Keratinocyte (primary cell): Measurements from ENCODE around the gene PALB2. TPM values are rescaled to one million over a fixed set of nuclear protein-coding genes. Genes with fewer than 3 reads are reported as not detected.

Source experiments
- DNase-seq: peaks from one replicate; pipeline ENCODE4 v3.0.0-alpha.2; 2011; ENCODE audit warnings: low read depth, missing footprints, low spot score
- FAIRE-seq: peaks from 2 replicates; lab custom pipeline; 2011; peaks lifted over from hg19 to GRCh38; lab: Jason Lieb, UNC
- H2AFZ ChIP-seq: 2 replicates; pipeline ENCODE4 v1.6.0; 2012; ENCODE audit warnings: low read length, control low read depth, inconsistent platforms; ENCODE audit not compliant: control insufficient read depth
- H3K27ac ChIP-seq: 2 replicates; pipeline ENCODE4 v1.5.1; 2011; ENCODE audit warnings: low read length; ENCODE audit not compliant: control insufficient read depth, insufficient read depth
- H3K27me3 ChIP-seq: 3 replicates; pipeline ENCODE4 v1.6.0; 2011; ENCODE audit warnings: low read length; ENCODE audit not compliant: control insufficient read depth, insufficient read depth; ENCODE audit errors: extremely low read depth
- H3K36me3 ChIP-seq, 2 experiments: 2 replicates in 1 of 2; 3 replicates in 1 of 2; pipeline ENCODE4 v1.5.1; 2011; ENCODE audit warnings: low read length in 2 of 2, mild to moderate bottlenecking in 1 of 2; ENCODE audit not compliant: control insufficient read depth in 2 of 2, insufficient read depth in 2 of 2; ENCODE audit errors: extremely low read depth in 1 of 2
- H3K4me1 ChIP-seq: 3 replicates; pipeline ENCODE4 v1.5.1; 2011; ENCODE audit warnings: low read length; ENCODE audit not compliant: control insufficient read depth, insufficient read depth; ENCODE audit errors: extremely low read depth
- H3K4me2 ChIP-seq: 3 replicates; pipeline ENCODE4 v1.6.0; 2011; ENCODE audit warnings: low read depth, low read length; ENCODE audit not compliant: control insufficient read depth, insufficient read depth; ENCODE audit errors: extremely low read depth
- H3K4me3 ChIP-seq, 3 experiments: fragments of 200-600 bp in 1 of 3; sonication (generic) in 1 of 3; 2 replicates in 2 of 3; 3 replicates in 1 of 3; pipeline ENCODE4 v1.5.1; 2011 to 2016; ENCODE audit warnings: low read length in 3 of 3, mild to moderate bottlenecking in 3 of 3, control low read depth in 2 of 3, inconsistent platforms in 1 of 3, low read depth in 1 of 3, mixed read lengths in 1 of 3, mixed run types in 1 of 3, moderate library complexity in 1 of 3; ENCODE audit not compliant: control insufficient read depth in 2 of 3, insufficient read depth in 2 of 3; ENCODE audit errors: extremely low read depth in 1 of 3
- H3K79me2 ChIP-seq: 2 replicates; pipeline ENCODE4 v1.6.0; 2012; ENCODE audit warnings: low read length; ENCODE audit not compliant: control insufficient read depth, insufficient read depth
- H3K9ac ChIP-seq: 3 replicates; pipeline ENCODE4 v1.6.0; 2011; ENCODE audit warnings: low read length; ENCODE audit not compliant: control insufficient read depth, insufficient read depth; ENCODE audit errors: extremely low read depth
- H3K9me1 ChIP-seq: 3 replicates; pipeline ENCODE4 v1.6.0; 2011; ENCODE audit warnings: low read length; ENCODE audit not compliant: control insufficient read depth, insufficient read depth; ENCODE audit errors: extremely low read depth
- H3K9me3 ChIP-seq: 2 replicates; pipeline ENCODE4 v1.5.1; 2012; ENCODE audit warnings: low read depth, low read length; ENCODE audit not compliant: control insufficient read depth
- H4K20me1 ChIP-seq: 3 replicates; pipeline ENCODE4 v1.6.0; 2011; ENCODE audit warnings: low read length; ENCODE audit not compliant: control insufficient read depth, insufficient read depth; ENCODE audit errors: extremely low read depth
- CTCF ChIP-seq, 3 experiments: IDR thresholded peaks in 1 of 3; conservative IDR thresholded peaks in 1 of 3; optimal IDR thresholded peaks in 1 of 3; 2 replicates in 2 of 3; 3 replicates in 1 of 3; pipeline versions ENCODE3 to v1.5.1; 2011; ENCODE audit warnings: low read length in 3 of 3, mild to moderate bottlenecking in 3 of 3, moderate library complexity in 2 of 3, control low read depth in 1 of 3, inconsistent platforms in 1 of 3; ENCODE audit not compliant: insufficient read depth in 2 of 3; ENCODE audit errors: extremely low read depth in 1 of 3
- EZH2 ChIP-seq: IDR thresholded peaks from one replicate; pipeline ENCODE4 v1.6.1; 2012; ENCODE audit warnings: inconsistent platforms, mild to moderate bottlenecking, low read length, moderate library complexity
- dilution Hi-C: fragments of 300-500 bp; cut with MboI; formaldehyde crosslinking; loops from one replicate; pipeline ENCODE4 v1.7.0; 2020; ENCODE audit warnings: low sequenced_read_pairs; ENCODE audit not compliant: extremely low pct_ligation_motif_present
- polyA plus RNA-seq, 5 experiments: library from polyadenylated mRNA; depleted of rRNA in 3 of 5; stranded (reverse) in 3 of 5; stranded (forward) in 1 of 5; unstranded in 1 of 5; fragments of >200 nt; gene quantifications; 1 replicate in 1 of 5; 2 replicates in 3 of 5; 3 replicates in 1 of 5; pipeline versions ENCODE4 v1.2.1 to v1.2.3, GENCODE V29; 2011 to 2012; ENCODE audit warnings: missing spikeins in 2 of 5, low read depth in 1 of 5, low replicate concordance in 1 of 5

The PALB2 gene
- polyA plus RNA-seq, 1 donor (not counting 4 experiments of a cell fraction or from before 2014, with no cell fraction given): 18.7 TPM

GRCh38 chr16:23554536-23554935, 86.6 kb downstream of the PALB2 start:
- FAIRE-seq (no peak), DNase-seq (no peak)
- no peaks in the 10 kb centered on the region for H4K20me1 ChIP-seq
- H3K27me3 ChIP-seq: no peaks in the 10 kb centered on the region
- no peak overlapping the region for H3K4me3 ChIP-seq
- H3K9ac ChIP-seq: no peak overlapping the region
- H3K79me2 ChIP-seq: peaks cover 28% of the 10 kb centered on the region
- H3K4me1 ChIP-seq: peaks cover 7% of the 10 kb centered on the region
- H3K9me3 ChIP-seq: no peaks in the 10 kb centered on the region
- dilution Hi-C loops: no loop called here
- no peaks in the 10 kb centered on the region for H3K9me1 ChIP-seq
- no peak overlapping the region for H2AFZ ChIP-seq
- no peak overlapping the region for H3K4me2 ChIP-seq
- TF ChIP-seq EZH2: no peak
- TF ChIP-seq CTCF (optimal IDR thresholded peaks at IDR 0.05 in 1 of 3, IDR thresholded peaks at IDR 0.05 in 1 of 3, conservative IDR thresholded peaks at IDR 0.05 in 1 of 3; ENCODE audit: extremely low read depth in 1 of 3, insufficient read depth in 2 of 3, low read length in 3 of 3): no peak
- peaks cover 14 to 22% of the 10 kb centered on the region in 2 experiments for H3K36me3 ChIP-seq
- H3K27ac ChIP-seq: no peak overlapping the region

Other genes with a start within 250 kb of the PALB2 start
- gene COG7, start 188.1 kb downstream of the PALB2 start, polyA plus RNA-seq: 14.7 to 18.1 TPM (median 16.6 TPM) in 3 replicates
- 30.2 to 54.1 TPM (median 41.2 TPM) in 3 replicates for gene GGA2, start 130.8 kb downstream of the PALB2 start, polyA plus RNA-seq
- gene EARS2, start 84.0 kb downstream of the PALB2 start, polyA plus RNA-seq: 32.7 to 44.6 TPM (median 39.5 TPM) in 3 replicates
- gene UBFD1, start 83.6 kb downstream of the PALB2 start, polyA plus RNA-seq: 27.7 to 39.8 TPM (median 36.3 TPM) in 3 replicates
- 104 to 202 TPM (median 112 TPM) in 3 replicates for gene NDUFAB1, start 45.0 kb downstream of the PALB2 start, polyA plus RNA-seq
- gene DCTN5, start 156 bp upstream of the PALB2 start, polyA plus RNA-seq: 78.7 to 107 TPM (median 105 TPM) in 3 replicates
- gene PLK1, start 37.6 kb upstream of the PALB2 start, polyA plus RNA-seq: 3.2 to 43.3 TPM (median 21.2 TPM) in 3 replicates
- gene ERN2, start 71.9 kb upstream of the PALB2 start, polyA plus RNA-seq: not detected in 3 replicates
- 0.07 to 0.22 TPM (median 0.20 TPM) in 3 replicates for gene CHP2, start 113.7 kb upstream of the PALB2 start, polyA plus RNA-seq
- 0.05 to 0.18 TPM (median 0.10 TPM) in 3 replicates for gene PRKCB, start 194.7 kb upstream of the PALB2 start, polyA plus RNA-seq